ENCODE data around the gene HBA1. TPM values are rescaled to one million over a fixed set of nuclear protein-coding genes. Genes with fewer than 3 reads are reported as not detected.

The HBA1 gene
- total and polyA plus RNA-seq, 2 of the 8 experiments (the other 6 are each of a cell fraction or from before 2014, with no cell fraction given), result 2.3 TPM

DNA sequence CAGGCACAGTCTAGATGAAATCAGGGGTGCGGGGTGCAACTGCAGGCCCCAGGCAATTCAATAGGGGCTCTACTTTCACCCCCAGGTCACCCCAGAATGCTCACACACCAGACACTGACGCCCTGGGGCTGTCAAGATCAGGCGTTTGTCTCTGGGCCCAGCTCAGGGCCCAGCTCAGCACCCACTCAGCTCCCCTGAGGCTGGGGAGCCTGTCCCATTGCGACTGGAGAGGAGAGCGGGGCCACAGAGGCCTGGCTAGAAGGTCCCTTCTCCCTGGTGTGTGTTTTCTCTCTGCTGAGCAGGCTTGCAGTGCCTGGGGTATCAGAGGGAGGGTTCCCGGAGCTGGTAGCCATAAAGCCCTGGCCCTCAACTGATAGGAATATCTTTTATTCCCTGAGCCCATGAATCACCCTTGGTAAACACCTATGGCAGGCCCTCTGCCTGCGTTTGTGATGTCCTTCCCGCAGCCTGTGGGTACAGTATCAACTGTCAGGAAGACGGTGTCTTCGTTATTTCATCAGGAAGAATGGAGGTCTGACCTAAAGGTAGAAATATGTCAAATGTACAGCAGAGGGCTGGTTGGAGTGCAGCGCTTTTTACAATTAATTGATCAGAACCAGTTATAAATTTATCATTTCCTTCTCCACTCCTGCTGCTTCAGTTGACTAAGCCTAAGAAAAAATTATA lies 1.6 kb downstream of the HBA1 start (continued):
- TF ChIP-seq, protein P1, sequence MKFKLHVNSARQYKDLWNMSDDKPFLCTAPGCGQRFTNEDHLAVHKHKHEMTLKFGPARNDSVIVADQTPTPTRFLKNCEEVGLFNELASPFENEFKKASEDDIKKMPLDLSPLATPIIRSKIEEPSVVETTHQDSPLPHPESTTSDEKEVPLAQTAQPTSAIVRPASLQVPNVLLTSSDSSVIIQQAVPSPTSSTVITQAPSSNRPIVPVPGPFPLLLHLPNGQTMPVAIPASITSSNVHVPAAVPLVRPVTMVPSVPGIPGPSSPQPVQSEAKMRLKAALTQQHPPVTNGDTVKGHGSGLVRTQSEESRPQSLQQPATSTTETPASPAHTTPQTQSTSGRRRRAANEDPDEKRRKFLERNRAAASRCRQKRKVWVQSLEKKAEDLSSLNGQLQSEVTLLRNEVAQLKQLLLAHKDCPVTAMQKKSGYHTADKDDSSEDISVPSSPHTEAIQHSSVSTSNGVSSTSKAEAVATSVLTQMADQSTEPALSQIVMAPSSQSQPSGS (IDR thresholded peaks at IDR 0.05; ENCODE audit: low read length), result no peak
- TF ChIP-seq, protein P2, sequence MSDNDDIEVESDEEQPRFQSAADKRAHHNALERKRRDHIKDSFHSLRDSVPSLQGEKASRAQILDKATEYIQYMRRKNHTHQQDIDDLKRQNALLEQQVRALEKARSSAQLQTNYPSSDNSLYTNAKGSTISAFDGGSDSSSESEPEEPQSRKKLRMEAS (IDR thresholded peaks at IDR 0.05), result no peak
- no peak for TF ChIP-seq SIRT6 (IDR thresholded peaks at IDR 0.05; ENCODE audit: low read length)
- no peak for TF ChIP-seq SRF (IDR thresholded peaks at IDR 0.05; ENCODE audit: low read depth, low read length)
- no peak for TF ChIP-seq CHD2 (IDR thresholded peaks at IDR 0.05; ENCODE audit: low read length)
- no peak for TF ChIP-seq HDAC6 (IDR thresholded peaks at IDR 0.05; ENCODE audit: low read depth, low read length)
- no peak for TF ChIP-seq BACH1 (IDR thresholded peaks at IDR 0.05; ENCODE audit: low read length)
- TF ChIP-seq RBBP5 (IDR thresholded peaks at IDR 0.05; ENCODE audit: borderline replicate concordance, low read depth, low read length), result no peak
